ENCODE measurements around the gene ARHGEF4. TPM values are rescaled to one million over a fixed set of nuclear protein-coding genes. Genes with fewer than 3 reads are reported as not detected.
"Not testable (repeated sequence)": the region's sequence is repeated elsewhere in the genome, so short reads cannot be mapped to it uniquely, and the experiment has no call there.

ARHGEF4 gene
- total RNA-seq, 1 donor from 2014 or later, result 9.1 TPM

GRCh38 chr2:131058214-131058843, 221.6 kb downstream of the ARHGEF4 start:
- DNase-seq (no peak), ATAC-seq (no peak)
- no peaks in the 10 kb centered on the region for H3K9me3 ChIP-seq
- H3K36me3 ChIP-seq, result peaks cover 75% of the 10 kb centered on the region
- H3K4me1 ChIP-seq, result peaks cover 8% of the 10 kb centered on the region
- TF ChIP-seq, protein P1, sequence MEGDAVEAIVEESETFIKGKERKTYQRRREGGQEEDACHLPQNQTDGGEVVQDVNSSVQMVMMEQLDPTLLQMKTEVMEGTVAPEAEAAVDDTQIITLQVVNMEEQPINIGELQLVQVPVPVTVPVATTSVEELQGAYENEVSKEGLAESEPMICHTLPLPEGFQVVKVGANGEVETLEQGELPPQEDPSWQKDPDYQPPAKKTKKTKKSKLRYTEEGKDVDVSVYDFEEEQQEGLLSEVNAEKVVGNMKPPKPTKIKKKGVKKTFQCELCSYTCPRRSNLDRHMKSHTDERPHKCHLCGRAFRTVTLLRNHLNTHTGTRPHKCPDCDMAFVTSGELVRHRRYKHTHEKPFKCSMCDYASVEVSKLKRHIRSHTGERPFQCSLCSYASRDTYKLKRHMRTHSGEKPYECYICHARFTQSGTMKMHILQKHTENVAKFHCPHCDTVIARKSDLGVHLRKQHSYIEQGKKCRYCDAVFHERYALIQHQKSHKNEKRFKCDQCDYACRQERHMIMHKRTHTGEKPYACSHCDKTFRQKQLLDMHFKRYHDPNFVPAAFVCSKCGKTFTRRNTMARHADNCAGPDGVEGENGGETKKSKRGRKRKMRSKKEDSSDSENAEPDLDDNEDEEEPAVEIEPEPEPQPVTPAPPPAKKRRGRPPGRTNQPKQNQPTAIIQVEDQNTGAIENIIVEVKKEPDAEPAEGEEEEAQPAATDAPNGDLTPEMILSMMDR (IDR thresholded peaks at IDR 0.05), result no peak
- no peak overlapping the region for H3K4me3 ChIP-seq
- H3K27me3 ChIP-seq (ENCODE audit: low read depth), result no peaks in the 10 kb centered on the region
- intact Hi-C loops (cut with DNase I), result no loop called here
- H3K27ac ChIP-seq, result no peak overlapping the region

- no peak overlapping the region for H3K27ac ChIP-seq
- intact Hi-C loops (cut with DNase I), result no loop called here
- no peaks in the 10 kb centered on the region for H3K27me3 ChIP-seq (ENCODE audit: low read depth)
- TF ChIP-seq, protein P1 (IDR thresholded peaks at IDR 0.05), result no peak
- ATAC-seq (no peak), DNase-seq (no peak)
- H3K9me3 ChIP-seq, result no peaks in the 10 kb centered on the region
- H3K4me1 ChIP-seq, result peaks cover 8% of the 10 kb centered on the region
- peaks cover 69% of the 10 kb centered on the region for H3K36me3 ChIP-seq
- H3K4me3 ChIP-seq, result no peak overlapping the region
These were observed 222.2 kb downstream of the ARHGEF4 start for GRCh38 chr2:131058920-131059319.

- Histone ChIP-seq H3K4me3 (no peak overlapping the region), H3K27me3 (ENCODE audit: low read depth) (no peaks in the 10 kb centered on the region), H3K27ac (no peak overlapping the region), H3K36me3 (peaks cover 47% of the 10 kb centered on the region), H3K9me3 (no peaks in the 10 kb centered on the region), H3K4me1 (no peaks in the 10 kb centered on the region)
- intact Hi-C loops (cut with DNase I), result no loop called here
- TF ChIP-seq, protein P1 (IDR thresholded peaks at IDR 0.05), result no peak
- ATAC-seq, result no peak
- DNase-seq, result no peak
These were observed 227.0 kb downstream of the ARHGEF4 start for GRCh38 chr2:131063501-131064283.

GRCh38 chr2:131064589-131065512, 228.1 kb downstream of the ARHGEF4 start:
- Histone ChIP-seq H3K4me3 (no peak overlapping the region), H3K27me3 (ENCODE audit: low read depth) (no peaks in the 10 kb centered on the region), H3K27ac (no peak overlapping the region), H3K9me3 (no peaks in the 10 kb centered on the region), H3K4me1 (no peaks in the 10 kb centered on the region), H3K36me3 (peaks cover 48% of the 10 kb centered on the region)
- ATAC-seq, result no peak
- intact Hi-C loops (cut with DNase I), result no loop called here
- no peak for DNase-seq
- TF ChIP-seq, protein P1 (IDR thresholded peaks at IDR 0.05), result no peak

- no peak overlapping the region for H3K4me3 ChIP-seq
- H3K36me3 ChIP-seq, result peaks cover 66% of the 10 kb centered on the region
These were observed 230.9 kb downstream of the ARHGEF4 start for GRCh38 chr2:131067465-131068125.

GRCh38 chr2:131068172-131068571, 231.5 kb downstream of the ARHGEF4 start:
- H3K27ac ChIP-seq; H3K4me1 ChIP-seq; intact Hi-C loops (cut with DNase I); H3K9me3 ChIP-seq; H3K27me3 ChIP-seq (ENCODE audit: low read depth); H3K4me3 ChIP-seq; ATAC-seq; DNase-seq: not testable (repeated sequence)
- H3K36me3 ChIP-seq, result peaks cover 65% of the 10 kb centered on the region

More at GRCh38 chr2:131067465-131068125, 230.9 kb downstream of the ARHGEF4 start:
- Histone ChIP-seq H3K9me3 (no peaks in the 10 kb centered on the region), H3K27ac (no peak overlapping the region), H3K27me3 (ENCODE audit: low read depth) (no peaks in the 10 kb centered on the region), H3K4me1 (no peaks in the 10 kb centered on the region)
- TF ChIP-seq, protein P1 (IDR thresholded peaks at IDR 0.05), result no peak
- intact Hi-C loops (cut with DNase I), result no loop called here
- ATAC-seq (no peak), DNase-seq (no peak)

- H3K27ac ChIP-seq; H3K27me3 ChIP-seq (ENCODE audit: low read depth); intact Hi-C loops (cut with DNase I); H3K9me3 ChIP-seq; H3K4me1 ChIP-seq; H3K4me3 ChIP-seq; ATAC-seq; DNase-seq: not testable (repeated sequence)
- peaks cover 97% of the 10 kb centered on the region for H3K36me3 ChIP-seq
These were observed 238.9 kb downstream of the ARHGEF4 start for GRCh38 chr2:131075578-131075977.

Measured in lower lobe of right lung (tissue), 2 donors.